Endothelial cell (in vitro differentiated cells): ENCODE measurements around the gene PTCRA. TPM values are rescaled to one million over a fixed set of nuclear protein-coding genes. Genes with fewer than 3 reads are reported as not detected.

Source experiments
- DNase-seq: peaks from one replicate; pipeline ENCODE4 v3.0.0; 2021; ENCODE audit warnings: low spot score
- H3K27ac Mint-ChIP-seq: one replicate; pipeline ENCODE4 v1.8.0; 2021; ENCODE audit warnings: mixed read lengths, inconsistent platforms; ENCODE audit not compliant: unreplicated experiment
- H3K27me3 Mint-ChIP-seq: one replicate; pipeline ENCODE4 v1.8.0; 2021; ENCODE audit warnings: mild to moderate bottlenecking, moderate library complexity, mixed read lengths, inconsistent platforms; ENCODE audit not compliant: unreplicated experiment
- H3K36me3 Mint-ChIP-seq: one replicate; pipeline ENCODE4 v1.8.0; 2021; ENCODE audit warnings: mild to moderate bottlenecking, low read depth, mixed read lengths, inconsistent platforms; ENCODE audit not compliant: unreplicated experiment
- H3K4me1 Mint-ChIP-seq: one replicate; pipeline ENCODE4 v1.8.0; 2021; ENCODE audit warnings: mild to moderate bottlenecking, mixed read lengths, inconsistent platforms; ENCODE audit not compliant: unreplicated experiment
- H3K4me3 Mint-ChIP-seq: one replicate; pipeline ENCODE4 v1.8.0; 2021; ENCODE audit warnings: mild to moderate bottlenecking, mixed read lengths, inconsistent platforms; ENCODE audit not compliant: unreplicated experiment
- H3K9me3 Mint-ChIP-seq: one replicate; pipeline ENCODE4 v1.8.0; 2021; ENCODE audit warnings: mixed read lengths, inconsistent platforms; ENCODE audit not compliant: unreplicated experiment
- CTCF ChIP-seq: fragments of 200-600 bp; sonication (generic); IDR thresholded peaks from one replicate; pipeline ENCODE4 v1.5.0; 2021; ENCODE audit warnings: antibody characterized with exemption; ENCODE audit not compliant: unreplicated experiment
- total RNA-seq: library from RNA; stranded (reverse); fragmentation: NEBNext Ultra II Directional; extraction: Animal tissue kit (Norgen Biotek cat#: 25700); gene quantifications from one replicate; pipeline ENCODE4 v1.2.1, GENCODE V29; 2021; ENCODE audit not compliant: unreplicated experiment

The PTCRA gene
- total RNA-seq, 1 donor from 2014 or later, result not detected

- Mint-ChIP-seq H3K36me3 (peaks cover 7% of the 10 kb centered on the region), H3K4me3 (no peak overlapping the region), H3K4me1 (peaks cover 4% of the 10 kb centered on the region), H3K27ac (no peak overlapping the region), H3K27me3 (peaks cover 5% of the 10 kb centered on the region), H3K9me3 (no peaks in the 10 kb centered on the region)
- TF ChIP-seq CTCF, result no peak
- DNase-seq, result no peak
Observed at GRCh38 chr6:42968783-42969182, 52.9 kb downstream of the PTCRA start.

- no peak overlapping the region for H3K27ac Mint-ChIP-seq
- H3K9me3 Mint-ChIP-seq, result no peaks in the 10 kb centered on the region
- peaks cover 7% of the 10 kb centered on the region for H3K4me1 Mint-ChIP-seq
- DNase-seq, result no peak
- H3K36me3 Mint-ChIP-seq, result peaks cover 7% of the 10 kb centered on the region
- no peak for TF ChIP-seq CTCF
- H3K4me3 Mint-ChIP-seq, result no peak overlapping the region
- H3K27me3 Mint-ChIP-seq, result peaks cover 5% of the 10 kb centered on the region
Observed at GRCh38 chr6:42969431-42969830, 53.6 kb downstream of the PTCRA start.

- H3K27me3 Mint-ChIP-seq, result peaks cover 5% of the 10 kb centered on the region
- H3K36me3 Mint-ChIP-seq, result peaks cover 3% of the 10 kb centered on the region
- H3K9me3 Mint-ChIP-seq, result no peaks in the 10 kb centered on the region
- TF ChIP-seq CTCF, result no peak
- H3K4me1 Mint-ChIP-seq, result peaks cover 7% of the 10 kb centered on the region
- no peak for DNase-seq
- H3K27ac Mint-ChIP-seq, result no peak overlapping the region
- no peak overlapping the region for H3K4me3 Mint-ChIP-seq
Observed at GRCh38 chr6:42969934-42970333, 54.1 kb downstream of the PTCRA start.

GRCh38 chr6:42970871-42971612 is 55.2 kb downstream of the PTCRA start:
- Mint-ChIP-seq H3K27ac (peak overlapping the region; percentile 7), H3K27me3 (no peaks in the 10 kb centered on the region), H3K4me1 (peaks cover 7% of the 10 kb centered on the region), H3K4me3 (no peak overlapping the region), H3K36me3 (no peaks in the 10 kb centered on the region), H3K9me3 (no peaks in the 10 kb centered on the region)
- no peak for DNase-seq
- no peak for TF ChIP-seq CTCF

- Mint-ChIP-seq H3K27ac (no peak overlapping the region), H3K4me1 (peaks cover 8% of the 10 kb centered on the region), H3K9me3 (no peaks in the 10 kb centered on the region), H3K36me3 (peaks cover 2% of the 10 kb centered on the region), H3K4me3 (no peak overlapping the region), H3K27me3 (peaks cover 2% of the 10 kb centered on the region)
- DNase-seq, result no peak
- TF ChIP-seq CTCF, result no peak
Observed at GRCh38 chr6:42971746-42972327, 56.0 kb downstream of the PTCRA start.
